AG04449 (cell line): ENCODE results near the gene IL3.

Experiments
- CTCF ChIA-PET: fragments of 350-600 bp; formaldehyde crosslinking; extraction: SDS; loops from one replicate; lab custom pipeline; 2021; ENCODE audit warnings: antibody characterized with exemption; lab: Yijun Ruan, JAX
- POLR2A ChIA-PET: fragments of 400-600, 350-600 bp; formaldehyde crosslinking; extraction: SDS; loops from one replicate; lab custom pipeline; 2020; ENCODE audit warnings: antibody characterized with exemption, inconsistent platforms; lab: Yijun Ruan, JAX
- DNase-seq: peaks from one replicate; pipeline ENCODE4 v3.0.0-alpha.2; 2010; ENCODE audit warnings: low read depth, low spot score
- H3K4me3 ChIP-seq: 2 replicates; pipeline ENCODE4 v1.5.1; 2011; ENCODE audit warnings: low read depth, mild to moderate bottlenecking, control low read depth, low read length
- CTCF ChIP-seq: IDR thresholded peaks from one replicate; pipeline ENCODE4 v1.5.1; 2011; ENCODE audit warnings: mild to moderate bottlenecking, moderate library complexity, low read length, control low read depth, inconsistent platforms; ENCODE audit not compliant: insufficient read depth; ENCODE audit errors: missing control alignments

IL3 gene

GRCh38 chr5:132030610-132031009 lies 29.8 kb upstream of the IL3 start:
- no peak overlapping the region for H3K4me3 ChIP-seq
- ChIA-PET CTCF (interaction anchor here (1.5 kb wide), 1 partner anchor 23 kb away, joined by 3 read pairs; no protein-coding TSS in a partner anchor), POLR2A (no interaction called here)
- DNase-seq = no peak
- TF ChIP-seq CTCF = no peak

GRCh38 chr5:132032196-132032595 lies 28.3 kb upstream of the IL3 start:
- no peak overlapping the region for H3K4me3 ChIP-seq
- DNase-seq = no peak
- POLR2A ChIA-PET = no interaction called here
- CTCF ChIA-PET = no interaction called here
- TF ChIP-seq CTCF = no peak

- DNase-seq = no peak
- CTCF ChIA-PET = no interaction called here
- POLR2A ChIA-PET = no interaction called here
- H3K4me3 ChIP-seq = no peak overlapping the region
- TF ChIP-seq CTCF = no peak
Observed at GRCh38 chr5:132033122-132033521, 27.3 kb upstream of the IL3 start.

GRCh38 chr5:132037353-132037752 lies 23.1 kb upstream of the IL3 start:
- TF ChIP-seq CTCF = no peak
- no peak for DNase-seq
- POLR2A ChIA-PET = no interaction called here
- CTCF ChIA-PET = no interaction called here
- H3K4me3 ChIP-seq = no peak overlapping the region

- no peak for DNase-seq
- CTCF ChIA-PET = interaction anchor here (0.9 kb wide), 1 partner anchor 19 kb away, joined by 3 read pairs; no protein-coding TSS in a partner anchor
- POLR2A ChIA-PET = no interaction called here
- no peak overlapping the region for H3K4me3 ChIP-seq
- TF ChIP-seq CTCF = no peak
Observed at GRCh38 chr5:132044207-132044606, 16.2 kb upstream of the IL3 start.

- CTCF ChIA-PET = interaction anchor here (0.9 kb wide), 1 partner anchor 16 kb away, joined by 5 read pairs; no protein-coding TSS in a partner anchor
- no peak overlapping the region for H3K4me3 ChIP-seq
- POLR2A ChIA-PET = no interaction called here
Observed at GRCh38 chr5:132046880-132047299, 13.6 kb upstream of the IL3 start.

More at GRCh38 chr5:132046880-132047299, 13.6 kb upstream of the IL3 start:
- TF ChIP-seq CTCF = no peak
- no peak for DNase-seq
